GM23338 (cell line): ENCODE measurements around the gene RGL3. TPM values are rescaled to one million over a fixed set of nuclear protein-coding genes. Genes with fewer than 3 reads are reported as not detected.

Source experiments
- ATAC-seq: fragments of 200-7000 bp; cut with Tn5 transposase; 3 replicates; pipeline ENCODE4 v1.9.1; 2020
- DNase-seq: peaks from one replicate; pipeline ENCODE4 v3.0.0-alpha.2; 2015; ENCODE audit warnings: low spot score
- H2AFZ ChIP-seq: fragments of 200-600 bp; sonication (generic); 2 replicates; pipeline ENCODE4 v1.8.0; 2016; ENCODE audit warnings: antibody characterized with exemption, mild to moderate bottlenecking, moderate library complexity
- H3F3A ChIP-seq: fragments of 200-600 bp; sonication (generic); replicated peaks from 2 replicates; pipeline ENCODE4 v1.8.0; 2017; ENCODE audit warnings: antibody characterized with exemption, mixed run types, low read depth
- H3K27ac ChIP-seq: fragments of 200-600 bp; sonication (generic); 2 replicates; pipeline ENCODE4 v1.6.1; 2016; ENCODE audit warnings: low read depth
- H3K27me3 ChIP-seq: fragments of 200-600 bp; sonication (generic); 2 replicates; pipeline ENCODE4 v1.8.0; 2016; ENCODE audit warnings: mild to moderate bottlenecking, mixed run types, moderate library complexity; ENCODE audit not compliant: insufficient read depth
- H3K36me3 ChIP-seq: fragments of 200-600 bp; sonication (generic); 2 replicates; pipeline ENCODE4 v1.8.0; 2016; ENCODE audit warnings: mild to moderate bottlenecking; ENCODE audit not compliant: insufficient read depth
- H3K4me1 ChIP-seq: fragments of 200-600 bp; sonication (generic); 2 replicates; pipeline ENCODE4 v1.8.0; 2016; ENCODE audit warnings: mild to moderate bottlenecking, moderate library complexity; ENCODE audit not compliant: insufficient read depth
- H3K4me2 ChIP-seq: fragments of 200-600 bp; sonication (generic); 2 replicates; pipeline ENCODE4 v1.7.1; 2017; ENCODE audit warnings: mixed run types
- H3K4me3 ChIP-seq: fragments of 200-600 bp; sonication (generic); 2 replicates; pipeline ENCODE4 v1.6.1; 2016; ENCODE audit warnings: mixed run types
- H3K79me2 ChIP-seq: fragments of 200-600 bp; sonication (generic); replicated peaks from 2 replicates; pipeline ENCODE4 v1.8.0; 2017; ENCODE audit warnings: mild to moderate bottlenecking; ENCODE audit not compliant: insufficient read depth
- H3K9me2 ChIP-seq: fragments of 200-600 bp; sonication (generic); 2 replicates; pipeline ENCODE4 v1.8.0; 2017; ENCODE audit not compliant: insufficient read depth
- H4K20me1 ChIP-seq: fragments of 200-600 bp; sonication (generic); replicated peaks from 2 replicates; pipeline ENCODE4 v1.8.0; 2017; ENCODE audit warnings: mild to moderate bottlenecking; ENCODE audit not compliant: insufficient read depth
- H3K27ac Mint-ChIP-seq: 2 replicates; pipeline ENCODE4 v1.8.0; 2020; ENCODE audit warnings: inconsistent platforms, mild to moderate bottlenecking, moderate library complexity, mixed read lengths
- H3K27me3 Mint-ChIP-seq: 3 replicates; pipeline ENCODE4 v1.8.0; 2022; ENCODE audit warnings: low read depth, mild to moderate bottlenecking, moderate library complexity, mixed read lengths, inconsistent platforms; ENCODE audit not compliant: insufficient read depth, poor library complexity
- H3K36me3 Mint-ChIP-seq: 3 replicates; pipeline ENCODE4 v1.8.0; 2021; ENCODE audit warnings: low read depth, mild to moderate bottlenecking, inconsistent platforms, moderate library complexity, mixed read lengths
- H3K4me1 Mint-ChIP-seq: 3 replicates; pipeline ENCODE4 v1.8.0; 2020; ENCODE audit warnings: mild to moderate bottlenecking, inconsistent platforms, mixed read lengths
- H3K4me3 Mint-ChIP-seq: 3 replicates; pipeline ENCODE4 v1.8.0; 2021; ENCODE audit warnings: moderate library complexity, mild to moderate bottlenecking, inconsistent platforms, mixed read lengths
- H3K9me3 Mint-ChIP-seq: 3 replicates; pipeline ENCODE4 v1.8.0; 2020; ENCODE audit warnings: moderate library complexity, mild to moderate bottlenecking, inconsistent platforms, mixed read lengths
- CREB1 ChIP-seq: fragments of 250-450 bp; sonication (Bioruptor Pico); IDR thresholded peaks from 2 replicates; pipeline ENCODE4 v1.5.0; 2020; ENCODE audit warnings: low read depth, mild to moderate bottlenecking, moderate library complexity
- POLR2AphosphoS5 ChIP-seq: IDR thresholded peaks from 2 replicates; pipeline ENCODE4 v1.6.1; 2016; ENCODE audit warnings: antibody characterized with exemption, low read depth
- ZNF114 ChIP-seq: fragments of 250-450 bp; sonication (Bioruptor Pico); IDR thresholded peaks from 2 replicates; pipeline ENCODE4 v1.5.0; 2020; ENCODE audit warnings: mild to moderate bottlenecking, moderate library complexity
- polyA plus RNA-seq: library from polyadenylated mRNA; unstranded; fragments of >200 nt; fragmentation: Nextera tagmentation; extraction: Ambion mirVana; gene quantifications from 2 replicates; pipeline ENCODE4 v1.2.1, GENCODE V29; 2016
- total RNA-seq: library from RNA; depleted of rRNA; stranded (reverse); fragments of >200 nt; shearing (Covaris generic); gene quantifications from 2 replicates; pipeline ENCODE4 v1.2.3, GENCODE V29; 2014
- TF ChIP-seq, protein P1 (sequence below), 2 experiments: fragments of 200-600 bp in 1 of 2; sonication (generic) in 1 of 2; conservative IDR thresholded peaks; 2 replicates each; pipeline versions ENCODE4 v1.5.1 to v1.6.1; 2016 to 2017; ENCODE audit warnings: antibody characterized with exemption in 2 of 2, low read depth in 2 of 2, mild to moderate bottlenecking in 2 of 2, moderate library complexity in 1 of 2

RGL3 gene
- total and polyA plus RNA-seq, 2 experiments from 2014 or later: 48.8 to 49.4 TPM

GRCh38 chr19:11347546-11348039, 71.5 kb downstream of the RGL3 start:
- Histone ChIP-seq H4K20me1 (no peaks in the 10 kb centered on the region), H3K9me2 (no peaks in the 10 kb centered on the region), H3K79me2 (no peaks in the 10 kb centered on the region), H3F3A (no peaks in the 10 kb centered on the region), H3K27ac (no peak overlapping the region), H3K36me3 (no peaks in the 10 kb centered on the region), H2AFZ (no peak overlapping the region), H3K4me1 (peaks cover 5% of the 10 kb centered on the region; the same call in 1 of the 2 replicates), H3K4me2 (no peak overlapping the region), H3K27me3 (no peaks in the 10 kb centered on the region), H3K4me3 (no peak overlapping the region)
- Mint-ChIP-seq H3K27me3 (peaks cover 33% of the 10 kb centered on the region), H3K27ac (no peak overlapping the region), H3K4me1 (peaks cover 21% of the 10 kb centered on the region), H3K4me3 (peak overlapping the region; percentile 95), H3K9me3 (peaks cover 8% of the 10 kb centered on the region; the same call in 1 of the 3 replicates), H3K36me3 (peaks cover 1% of the 10 kb centered on the region; the same call in 2 of the 3 replicates)
- TF ChIP-seq ZNF114: no peak
- DNase-seq: no peak
- ATAC-seq: no peak

DNA sequence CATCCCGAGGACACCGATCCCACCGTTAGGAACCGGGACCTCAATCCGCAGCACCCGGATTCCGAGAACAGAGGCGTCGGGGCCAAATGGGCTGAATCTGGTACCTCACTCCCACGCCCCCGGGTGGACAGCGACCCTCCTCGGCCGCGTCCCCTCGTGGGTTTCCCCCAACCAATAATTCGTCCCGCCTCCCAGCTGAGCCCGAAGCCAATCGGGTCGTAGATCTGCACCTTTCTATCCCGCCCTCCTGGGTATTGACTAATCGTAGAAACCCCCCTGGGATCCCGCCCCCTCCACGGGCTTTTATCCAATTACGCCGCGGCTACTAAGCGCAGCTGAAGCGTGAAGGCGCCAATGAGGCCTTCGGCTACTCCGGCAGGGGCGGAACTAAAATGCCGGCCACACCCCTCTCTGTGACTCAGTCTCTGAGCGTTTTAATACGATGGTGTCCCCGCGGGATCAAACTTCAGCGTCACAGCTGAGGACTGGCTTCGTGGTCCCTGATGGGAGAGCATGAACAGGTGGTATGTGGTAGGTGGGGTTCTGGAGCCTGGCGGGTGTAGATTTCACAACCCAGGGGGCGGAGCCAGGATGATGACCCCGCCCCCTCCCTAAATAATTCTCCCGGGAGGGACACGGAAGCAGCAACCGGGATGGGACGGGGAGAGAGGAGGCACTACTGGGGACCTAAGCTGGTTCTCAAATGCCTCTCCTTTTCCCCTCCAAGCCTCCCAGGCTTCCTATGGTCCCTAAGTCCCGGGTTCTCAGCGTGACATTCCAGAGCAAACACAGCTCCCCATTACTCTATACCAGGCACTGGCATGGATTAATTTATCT, 72.8 kb downstream of the RGL3 start, which contains the start of the genes CCDC159 and TMEM205:
CCDC159 (plus strand) TSS at position 416 of the 837 bp plus-strand sequence; CDS start at position 504, 88 bp downstream.
TMEM205 (minus strand) TSS at position 165 of the 837 bp plus-strand sequence. CDS start 649 bp downstream, outside the sequence.
- Histone ChIP-seq H3K79me2 (no peaks in the 10 kb centered on the region), H3F3A (no peaks in the 10 kb centered on the region), H2AFZ (peak within 1 kb of the TSS; percentile 45), H3K4me2 (peak within 1 kb of the TSS; percentile 80), H3K9me2 (no peaks in the 10 kb centered on the region), H3K27ac (0 out of 2 replicates have a peak within 1 kb of the TSS, but pooled peaks have one; percentile 0), H3K4me3 (peak within 1 kb of the TSS; percentile 61), H3K27me3 (no peaks in the 10 kb centered on the region), H3K36me3 (no peaks in the 10 kb centered on the region), H4K20me1 (no peaks in the 10 kb centered on the region), H3K4me1 (peaks cover 5% of the 10 kb centered on the region; the same call in 1 of the 2 replicates)
- H3K27ac Mint-ChIP-seq: peak within 1 kb of the TSS; percentile 93
- peak; percentile 96 for ATAC-seq
- peak within 1 kb of the TSS; percentile 95 for H3K4me3 Mint-ChIP-seq
- H3K4me1 Mint-ChIP-seq: peaks cover 21% of the 10 kb centered on the region
- peaks cover 12% of the 10 kb centered on the region for H3K36me3 Mint-ChIP-seq
- peaks cover 8% of the 10 kb centered on the region; the same call in 1 of the 3 replicates for H3K9me3 Mint-ChIP-seq
- H3K27me3 Mint-ChIP-seq: peaks cover 32% of the 10 kb centered on the region
- peak; percentile 100 for DNase-seq
- TF ChIP-seq ZNF114 (no peak), POLR2AphosphoS5 (peak; percentile 54), CREB1 (CRISPR knock-in tag) (peak; percentile 82)
- TF ChIP-seq, protein P1, sequence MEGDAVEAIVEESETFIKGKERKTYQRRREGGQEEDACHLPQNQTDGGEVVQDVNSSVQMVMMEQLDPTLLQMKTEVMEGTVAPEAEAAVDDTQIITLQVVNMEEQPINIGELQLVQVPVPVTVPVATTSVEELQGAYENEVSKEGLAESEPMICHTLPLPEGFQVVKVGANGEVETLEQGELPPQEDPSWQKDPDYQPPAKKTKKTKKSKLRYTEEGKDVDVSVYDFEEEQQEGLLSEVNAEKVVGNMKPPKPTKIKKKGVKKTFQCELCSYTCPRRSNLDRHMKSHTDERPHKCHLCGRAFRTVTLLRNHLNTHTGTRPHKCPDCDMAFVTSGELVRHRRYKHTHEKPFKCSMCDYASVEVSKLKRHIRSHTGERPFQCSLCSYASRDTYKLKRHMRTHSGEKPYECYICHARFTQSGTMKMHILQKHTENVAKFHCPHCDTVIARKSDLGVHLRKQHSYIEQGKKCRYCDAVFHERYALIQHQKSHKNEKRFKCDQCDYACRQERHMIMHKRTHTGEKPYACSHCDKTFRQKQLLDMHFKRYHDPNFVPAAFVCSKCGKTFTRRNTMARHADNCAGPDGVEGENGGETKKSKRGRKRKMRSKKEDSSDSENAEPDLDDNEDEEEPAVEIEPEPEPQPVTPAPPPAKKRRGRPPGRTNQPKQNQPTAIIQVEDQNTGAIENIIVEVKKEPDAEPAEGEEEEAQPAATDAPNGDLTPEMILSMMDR (conservative IDR thresholded peaks at IDR 0.05; ENCODE audit: low read depth in 2 of 2): 0 out of 4 replicates have a peak, but pooled peaks of 1 of the 2 experiments have one; percentile 15
